HFFc6 (cell line): ENCODE data around the gene HLF. TPM values are rescaled to one million over a fixed set of nuclear protein-coding genes. Genes with fewer than 3 reads are reported as not detected.

Experiments used
- DNase-seq: peaks from one replicate; pipeline ENCODE4 v3.0.0-alpha.2; 2018
- H3K27ac Mint-ChIP-seq: 2 replicates; pipeline ENCODE4 v1.8.0; 2020; ENCODE audit warnings: mild to moderate bottlenecking, mixed read lengths
- H3K27me3 Mint-ChIP-seq: 2 replicates; pipeline ENCODE4 v1.8.0; 2021; ENCODE audit warnings: mild to moderate bottlenecking, moderate library complexity, mixed read lengths; ENCODE audit not compliant: insufficient read depth
- H3K36me3 Mint-ChIP-seq: 2 replicates; pipeline ENCODE4 v1.8.0; 2021; ENCODE audit warnings: low read depth, mixed read lengths
- H3K4me1 Mint-ChIP-seq: 2 replicates; pipeline ENCODE4 v1.8.0; 2020; ENCODE audit warnings: low read depth, mixed read lengths
- H3K4me3 Mint-ChIP-seq: 2 replicates; pipeline ENCODE4 v1.8.0; 2020; ENCODE audit warnings: mild to moderate bottlenecking, moderate library complexity, mixed read lengths
- H3K9me3 Mint-ChIP-seq: 2 replicates; pipeline ENCODE4 v1.8.0; 2020; ENCODE audit warnings: mild to moderate bottlenecking, mixed read lengths
- CTCF ChIP-seq: fragments of 200-600 bp; sonication (generic); IDR thresholded peaks from 2 replicates; pipeline ENCODE4 v1.5.0; 2021; ENCODE audit warnings: antibody characterized with exemption, mild to moderate bottlenecking
- total RNA-seq, 6 experiments: library from RNA; stranded (reverse); fragmentation: NEBNext Ultra II Directional; extraction: Animal tissue kit (Norgen Biotek cat#: 25700); gene quantifications; 2 replicates in 1 of 6; 3 replicates in 5 of 6; pipeline ENCODE4 v1.2.3, GENCODE V29; 2021

Gene HLF
- total RNA-seq, 6 experiments from 2014 or later = not detected

- Mint-ChIP-seq H3K9me3 (no peaks in the 10 kb centered on the region), H3K27ac (no peak overlapping the region), H3K4me3 (no peak overlapping the region; the same call in 1 of the 2 replicates), H3K36me3 (no peaks in the 10 kb centered on the region), H3K27me3 (peaks cover 9% of the 10 kb centered on the region), H3K4me1 (peaks cover 14% of the 10 kb centered on the region)
- no peak for TF ChIP-seq CTCF
- no peak for DNase-seq
These were observed 11.4 kb downstream of the HLF start for GRCh38 chr17:55275894-55276804.

GRCh38 chr17:55278173-55278961 lies 13.6 kb downstream of the HLF start:
- Mint-ChIP-seq H3K9me3 (no peaks in the 10 kb centered on the region), H3K36me3 (no peaks in the 10 kb centered on the region), H3K4me1 (peaks cover 14% of the 10 kb centered on the region), H3K27me3 (peaks cover 5% of the 10 kb centered on the region), H3K4me3 (no peak overlapping the region), H3K27ac (no peak overlapping the region)
- TF ChIP-seq CTCF = no peak
- DNase-seq = no peak

DNA sequence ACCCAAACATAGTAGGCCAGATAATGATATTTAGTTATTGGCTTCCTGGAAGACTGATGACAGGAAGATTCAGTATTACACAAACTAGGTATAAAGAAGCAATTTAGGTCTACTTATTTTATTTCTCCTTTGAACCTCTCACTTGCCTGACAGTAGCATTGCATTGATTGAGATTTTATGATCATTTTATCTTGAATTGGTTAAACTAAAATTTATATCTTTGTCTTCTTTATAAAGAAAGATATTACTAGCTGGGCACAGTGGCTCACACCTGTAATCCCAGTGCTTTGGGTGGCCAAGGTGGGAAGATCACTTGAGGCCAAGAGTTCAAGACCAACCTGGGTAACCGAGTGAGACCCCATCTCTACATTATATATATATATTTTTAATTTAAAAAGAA lies 14.4 kb downstream of the HLF start:
- Mint-ChIP-seq H3K27me3 (peaks cover 5% of the 10 kb centered on the region), H3K9me3 (no peaks in the 10 kb centered on the region), H3K4me3 (no peak overlapping the region), H3K36me3 (no peaks in the 10 kb centered on the region), H3K4me1 (peaks cover 8% of the 10 kb centered on the region), H3K27ac (no peak overlapping the region)
- no peak for DNase-seq
- TF ChIP-seq CTCF = no peak

GRCh38 chr17:55279788-55280187 lies 15.0 kb downstream of the HLF start:
- Mint-ChIP-seq H3K4me1 (peaks cover 8% of the 10 kb centered on the region), H3K27me3 (peaks cover 3% of the 10 kb centered on the region), H3K4me3 (no peak overlapping the region), H3K36me3 (no peaks in the 10 kb centered on the region), H3K27ac (no peak overlapping the region), H3K9me3 (no peaks in the 10 kb centered on the region)
- TF ChIP-seq CTCF = no peak
- DNase-seq = no peak

GRCh38 chr17:55280212-55280611 lies 15.5 kb downstream of the HLF start:
- H3K27ac Mint-ChIP-seq = no peak overlapping the region
- H3K4me1 Mint-ChIP-seq = peaks cover 12% of the 10 kb centered on the region
- no peak for DNase-seq
- no peaks in the 10 kb centered on the region for H3K36me3 Mint-ChIP-seq
- no peaks in the 10 kb centered on the region for H3K9me3 Mint-ChIP-seq
- no peak overlapping the region for H3K4me3 Mint-ChIP-seq
- peaks cover 3% of the 10 kb centered on the region for H3K27me3 Mint-ChIP-seq
- no peak for TF ChIP-seq CTCF
